Stimulated activated CD4-positive, alpha-beta T cell treated with anti-CD3 and anti-CD28 coated beads, Interleukin-12 subunit alpha, Interleukin-12 subunit beta, amount 100 ng/mL, for 48 hours (primary cell): Measurements from ENCODE around the gene PTPN9.
"Not testable (repeated sequence)": the region's sequence is repeated elsewhere in the genome, so short reads cannot be mapped to it uniquely, and the experiment has no call there.

ENCODE experiments used
- DNase-seq, 3 donors: peaks; one replicate each; pipeline ENCODE4 v3.0.0-alpha.2; 2020; ENCODE audit warnings: low read depth in 2 of 3, low spot score in 1 of 3

Gene PTPN9

GRCh38 chr15:75583701-75584100 is 4.6 kb upstream of the PTPN9 start:
- no peak for DNase-seq

GRCh38 chr15:75582943-75583342 is 3.8 kb upstream of the PTPN9 start:
- not testable (repeated sequence) for DNase-seq

GRCh38 chr15:75578173-75578947 is 755 bp downstream of the PTPN9 start:
- peak in 1 of 3 donors; percentile 3 for DNase-seq

- DNase-seq = no peak
These were observed 1.5 kb downstream of the PTPN9 start for GRCh38 chr15:75577401-75578172.

GRCh38 chr15:75573648-75574384 is 5.3 kb downstream of the PTPN9 start:
- DNase-seq = no peak

GRCh38 chr15:75570126-75570845 is 8.8 kb downstream of the PTPN9 start:
- DNase-seq = no peak

GRCh38 chr15:75565062-75565970 is 13.8 kb downstream of the PTPN9 start:
- DNase-seq = no peak

- DNase-seq = no peak
These were observed 17.2 kb downstream of the PTPN9 start for GRCh38 chr15:75561888-75562287.

- DNase-seq = not testable (repeated sequence)
These were observed 19.8 kb downstream of the PTPN9 start for GRCh38 chr15:75559360-75559759.

GRCh38 chr15:75558955-75559354 is 20.2 kb downstream of the PTPN9 start:
- not testable (repeated sequence) for DNase-seq

GRCh38 chr15:75554717-75555116 is 24.4 kb downstream of the PTPN9 start:
- no peak for DNase-seq

GRCh38 chr15:75553659-75554058 is 25.5 kb downstream of the PTPN9 start:
- no peak for DNase-seq

- no peak for DNase-seq
These were observed 28.0 kb downstream of the PTPN9 start for GRCh38 chr15:75551091-75551490.

- no peak for DNase-seq
These were observed 34.1 kb downstream of the PTPN9 start for GRCh38 chr15:75545064-75545463.

- no peak for DNase-seq
These were observed 34.8 kb downstream of the PTPN9 start for GRCh38 chr15:75544359-75544758.

GRCh38 chr15:75542949-75543545 is 36.1 kb downstream of the PTPN9 start:
- not testable (repeated sequence) for DNase-seq

- no peak for DNase-seq
These were observed 36.7 kb downstream of the PTPN9 start for GRCh38 chr15:75542386-75542797.

GRCh38 chr15:75538376-75538775 is 40.7 kb downstream of the PTPN9 start:
- no peak for DNase-seq

GRCh38 chr15:75533945-75534344 is 45.2 kb downstream of the PTPN9 start:
- DNase-seq = no peak
